ENCODE measurements around the gene GDE1. TPM values are rescaled to one million over a fixed set of nuclear protein-coding genes. Genes with fewer than 3 reads are reported as not detected.

Gene GDE1
- total and polyA plus RNA-seq, 9 of the 15 experiments (the other 6 are each of a cell fraction or from before 2014, with no cell fraction given), result 18.8 to 40.5 (median 22.3) TPM

DNA sequence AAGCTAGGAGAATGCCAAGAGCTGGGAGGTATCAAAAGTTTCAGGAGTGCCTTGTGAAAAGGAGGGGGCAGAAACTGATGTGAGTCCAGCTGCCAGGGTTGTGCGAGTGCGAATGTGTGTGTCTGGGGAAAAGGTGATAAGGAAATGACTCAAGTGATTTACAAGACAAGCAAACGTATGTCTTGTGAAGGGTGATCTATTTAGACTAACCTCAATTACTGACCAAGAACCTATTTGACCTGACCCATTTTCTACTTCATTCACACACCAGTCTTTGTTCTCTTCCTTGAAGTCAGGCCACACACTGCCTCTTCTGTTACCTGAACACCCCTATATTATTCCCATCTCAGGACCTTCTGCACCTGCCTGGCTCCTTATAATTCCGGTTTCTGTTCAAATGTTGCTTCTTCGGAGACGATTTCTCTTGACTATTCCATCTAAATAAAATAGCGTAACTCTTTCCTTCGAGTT is 1.0 kb downstream of the GDE1 start (continued):
- TF ChIP-seq ZNF217 (CRISPR knock-in tag; IDR thresholded peaks at IDR 0.05), result no peak
- TF ChIP-seq POLR3A (IDR thresholded peaks at IDR 0.05; ENCODE audit: borderline replicate concordance, extremely low read depth, insufficient read depth, insufficient read length), result no peak
- no peak for TF ChIP-seq ZNF764 (CRISPR knock-in tag; IDR thresholded peaks at IDR 0.05; ENCODE audit: low read depth)
- TF ChIP-seq, protein P1, sequence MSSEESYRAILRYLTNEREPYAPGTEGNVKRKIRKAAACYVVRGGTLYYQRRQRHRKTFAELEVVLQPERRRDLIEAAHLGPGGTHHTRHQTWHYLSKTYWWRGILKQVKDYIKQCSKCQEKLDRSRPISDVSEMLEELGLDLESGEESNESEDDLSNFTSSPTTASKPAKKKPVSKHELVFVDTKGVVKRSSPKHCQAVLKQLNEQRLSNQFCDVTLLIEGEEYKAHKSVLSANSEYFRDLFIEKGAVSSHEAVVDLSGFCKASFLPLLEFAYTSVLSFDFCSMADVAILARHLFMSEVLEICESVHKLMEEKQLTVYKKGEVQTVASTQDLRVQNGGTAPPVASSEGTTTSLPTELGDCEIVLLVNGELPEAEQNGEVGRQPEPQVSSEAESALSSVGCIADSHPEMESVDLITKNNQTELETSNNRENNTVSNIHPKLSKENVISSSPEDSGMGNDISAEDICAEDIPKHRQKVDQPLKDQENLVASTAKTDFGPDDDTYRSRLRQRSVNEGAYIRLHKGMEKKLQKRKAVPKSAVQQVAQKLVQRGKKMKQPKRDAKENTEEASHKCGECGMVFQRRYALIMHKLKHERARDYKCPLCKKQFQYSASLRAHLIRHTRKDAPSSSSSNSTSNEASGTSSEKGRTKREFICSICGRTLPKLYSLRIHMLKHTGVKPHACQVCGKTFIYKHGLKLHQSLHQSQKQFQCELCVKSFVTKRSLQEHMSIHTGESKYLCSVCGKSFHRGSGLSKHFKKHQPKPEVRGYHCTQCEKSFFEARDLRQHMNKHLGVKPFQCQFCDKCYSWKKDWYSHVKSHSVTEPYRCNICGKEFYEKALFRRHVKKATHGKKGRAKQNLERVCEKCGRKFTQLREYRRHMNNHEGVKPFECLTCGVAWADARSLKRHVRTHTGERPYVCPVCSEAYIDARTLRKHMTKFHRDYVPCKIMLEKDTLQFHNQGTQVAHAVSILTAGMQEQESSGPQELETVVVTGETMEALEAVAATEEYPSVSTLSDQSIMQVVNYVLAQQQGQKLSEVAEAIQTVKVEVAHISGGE (CRISPR knock-in tag; IDR thresholded peaks at IDR 0.05), result no peak
- peak; percentile 48; the same call in 1 of the 2 replicates for TF ChIP-seq MEF2D (tag; conservative IDR thresholded peaks at IDR 0.05; ENCODE audit: low read depth)
- TF ChIP-seq, protein P2, sequence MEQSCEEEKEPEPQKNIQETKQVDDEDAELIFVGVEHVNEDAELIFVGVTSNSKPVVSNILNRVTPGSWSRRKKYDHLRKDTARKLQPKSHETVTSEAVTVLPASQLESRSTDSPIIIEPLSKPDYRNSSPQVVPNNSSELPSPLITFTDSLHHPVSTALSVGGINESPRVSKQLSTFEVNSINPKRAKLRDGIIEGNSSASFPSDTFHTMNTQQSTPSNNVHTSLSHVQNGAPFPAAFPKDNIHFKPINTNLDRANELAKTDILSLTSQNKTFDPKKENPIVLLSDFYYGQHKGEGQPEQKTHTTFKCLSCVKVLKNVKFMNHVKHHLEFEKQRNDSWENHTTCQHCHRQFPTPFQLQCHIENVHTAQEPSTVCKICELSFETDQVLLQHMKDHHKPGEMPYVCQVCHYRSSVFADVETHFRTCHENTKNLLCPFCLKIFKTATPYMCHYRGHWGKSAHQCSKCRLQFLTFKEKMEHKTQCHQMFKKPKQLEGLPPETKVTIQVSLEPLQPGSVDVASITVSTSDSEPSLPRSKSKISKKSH (CRISPR knock-in tag; IDR thresholded peaks at IDR 0.05), result no peak
- no peak for TF ChIP-seq NFYB (IDR thresholded peaks at IDR 0.05; ENCODE audit: extremely low read depth, insufficient read length)
- no peak for TF ChIP-seq SMAD2 (IDR thresholded peaks at IDR 0.05; ENCODE audit: low read depth, low read length)
- TF ChIP-seq SMC3 (conservative IDR thresholded peaks at IDR 0.05; ENCODE audit: insufficient read depth, low read depth, low read length), result no peak
- no peak for TF ChIP-seq PCBP1 (IDR thresholded peaks at IDR 0.05; ENCODE audit: low read depth, low read length, poor library complexity, severe bottlenecking)
- TF ChIP-seq, protein P3, sequence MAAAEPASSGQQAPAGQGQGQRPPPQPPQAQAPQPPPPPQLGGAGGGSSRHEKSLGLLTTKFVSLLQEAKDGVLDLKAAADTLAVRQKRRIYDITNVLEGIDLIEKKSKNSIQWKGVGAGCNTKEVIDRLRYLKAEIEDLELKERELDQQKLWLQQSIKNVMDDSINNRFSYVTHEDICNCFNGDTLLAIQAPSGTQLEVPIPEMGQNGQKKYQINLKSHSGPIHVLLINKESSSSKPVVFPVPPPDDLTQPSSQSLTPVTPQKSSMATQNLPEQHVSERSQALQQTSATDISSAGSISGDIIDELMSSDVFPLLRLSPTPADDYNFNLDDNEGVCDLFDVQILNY (CRISPR knock-in tag; IDR thresholded peaks at IDR 0.05), result no peak
- no peak for TF ChIP-seq SMARCA5 (IDR thresholded peaks at IDR 0.05)
- no peak for TF ChIP-seq ZNF224 (CRISPR knock-in tag; IDR thresholded peaks at IDR 0.05)
- TF ChIP-seq TSHZ1 (CRISPR knock-in tag; IDR thresholded peaks at IDR 0.05), result no peak
- peak; percentile 93 for TF ChIP-seq HDAC3 (IDR thresholded peaks at IDR 0.05; ENCODE audit: borderline replicate concordance, partially characterized antibody)
- TF ChIP-seq CREM (IDR thresholded peaks at IDR 0.05; ENCODE audit: low read depth), result peak; percentile 83
- no peak for TF ChIP-seq PYGO2 (tag; IDR thresholded peaks at IDR 0.05)
- TF ChIP-seq FOSL1 (tag; conservative IDR thresholded peaks at IDR 0.05), result peak; percentile 96
- TF ChIP-seq POLR2AphosphoS5 (IDR thresholded peaks at IDR 0.05; ENCODE audit: control insufficient read depth, insufficient read depth, low read depth, low read length), result peak; percentile 89
